Small intestine (tissue), 7 donors: Measurements from ENCODE around the gene NR4A3. TPM values are rescaled to one million over a fixed set of nuclear protein-coding genes. Genes with fewer than 3 reads are reported as not detected.

ENCODE experiments used
- DNase-seq, 2 donors: peaks; one replicate each; pipeline versions ENCODE4 v3.0.0 to v3.0.0-alpha.2; 2013
- FAIRE-seq: peaks from 2 replicates; lab custom pipeline; 2012; peaks lifted over from hg19 to GRCh38; lab: Jason Lieb, UNC
- H3K27ac ChIP-seq, 3 donors: one replicate each; pipeline ENCODE4 v1.5.1; 2013; ENCODE audit warnings: low read length in 2 of 3, mild to moderate bottlenecking in 2 of 3, control low read depth in 1 of 3, inconsistent platforms in 1 of 3, low read depth in 1 of 3, moderate library complexity in 1 of 3
- H3K27me3 ChIP-seq, 3 donors: one replicate each; pipeline ENCODE4 v1.6.1; 2013; ENCODE audit warnings: low read length in 3 of 3, inconsistent platforms in 1 of 3; ENCODE audit not compliant: control insufficient read depth in 3 of 3, insufficient read depth in 3 of 3
- H3K36me3 ChIP-seq, 3 donors: one replicate each; pipeline ENCODE4 v1.6.1; 2013; ENCODE audit warnings: low read length in 3 of 3, inconsistent platforms in 1 of 3, low read depth in 1 of 3, mild to moderate bottlenecking in 1 of 3, moderate library complexity in 1 of 3; ENCODE audit not compliant: control insufficient read depth in 3 of 3, insufficient read depth in 2 of 3
- H3K4me1 ChIP-seq, 3 donors: one replicate each; pipeline ENCODE4 v1.6.1; 2013; ENCODE audit warnings: low read length in 2 of 3, inconsistent platforms in 1 of 3, low read depth in 1 of 3, mild to moderate bottlenecking in 1 of 3, moderate library complexity in 1 of 3; ENCODE audit not compliant: control insufficient read depth in 3 of 3, insufficient read depth in 2 of 3
- H3K4me3 ChIP-seq, 3 donors: one replicate each; pipeline ENCODE4 v1.5.1; 2013; ENCODE audit warnings: low read length in 3 of 3, control low read depth in 1 of 3, inconsistent platforms in 1 of 3, low read depth in 1 of 3, mild to moderate bottlenecking in 1 of 3, moderate library complexity in 1 of 3
- H3K9me3 ChIP-seq, 2 donors: one replicate each; pipeline ENCODE4 v1.6.1; 2013; ENCODE audit warnings: low read depth in 1 of 2, low read length in 1 of 2; ENCODE audit not compliant: control insufficient read depth in 2 of 2, insufficient read depth in 1 of 2
- WGBS, 3 donors: extraction: QIAGEN DNeasy Blood & Tissue Kit; methylation state at CpG; one replicate each; pipeline ENCODE4 v1.1.7; 2013; 5-methylcytosine and 5-hydroxymethylcytosine counted together
- polyA plus RNA-seq, 4 donors: library from polyadenylated mRNA; stranded (reverse) in 3 of 4; unstranded in 1 of 4; fragments of 200-250 nt in 3 of 4; fragments of 120-200 nt in 1 of 4; gene quantifications; one replicate each; pipeline versions ENCODE4 v1.2.1 to v1.2.3, GENCODE V29; 2013
- donor health status: healthy with polysubstance abuse.
- donor health status: control.
- donor health status: control.
- donor health status: Bipolar disorder and iron deficiency.
- donor health status: healthy.

Gene NR4A3
- polyA plus RNA-seq, 4 donors: 0.28 to 1.0 (median 0.81) TPM; not detected in 1

- DNase-seq (no peak), FAIRE-seq (no peak)
These were observed 46.3 kb downstream of the NR4A3 start for GRCh38 chr9:99867968-99868367.

GRCh38 chr9:99868845-99869244 lies 47.2 kb downstream of the NR4A3 start:
- H3K9me3 ChIP-seq: no peaks in the 10 kb centered on the region
- FAIRE-seq (no peak), DNase-seq (no peak)
- H3K4me3 ChIP-seq: no peak overlapping the region
- 83 to 98% (median 86%) methylated on average over 2 of the region's 2 CpGs for WGBS, 3 donors
- H3K4me1 ChIP-seq: no peaks in the 10 kb centered on the region
- H3K27me3 ChIP-seq: no peaks in the 10 kb centered on the region
- H3K36me3 ChIP-seq: no peaks in the 10 kb centered on the region
- H3K27ac ChIP-seq: no peak overlapping the region

More at GRCh38 chr9:99867968-99868367, 46.3 kb downstream of the NR4A3 start:
- Histone ChIP-seq H3K4me3 (no peak overlapping the region), H3K36me3 (no peaks in the 10 kb centered on the region), H3K4me1 (no peaks in the 10 kb centered on the region), H3K9me3 (no peaks in the 10 kb centered on the region), H3K27ac (no peak overlapping the region), H3K27me3 (peaks cover 0 to 3% (median 0%) of the 10 kb centered on the region in 3 donors)

GRCh38 chr9:99870126-99870525 lies 48.4 kb downstream of the NR4A3 start:
- no peaks in the 10 kb centered on the region for H3K9me3 ChIP-seq
- no peak for DNase-seq
- no peak for FAIRE-seq
- no peaks in the 10 kb centered on the region for H3K36me3 ChIP-seq
- WGBS, 3 donors: 83 to 88% (median 84%) methylated on average over 5 of the region's 5 CpGs
- H3K4me3 ChIP-seq: no peak overlapping the region
- H3K27ac ChIP-seq: no peak overlapping the region
- H3K4me1 ChIP-seq: no peaks in the 10 kb centered on the region
- no peaks in the 10 kb centered on the region for H3K27me3 ChIP-seq

GRCh38 chr9:99873531-99873930 lies 51.8 kb downstream of the NR4A3 start:
- 89 to 93% (median 91%) methylated on average over 3 of the region's 3 CpGs for WGBS, 3 donors
- Histone ChIP-seq H3K4me3 (no peak overlapping the region), H3K9me3 (no peaks in the 10 kb centered on the region), H3K36me3 (no peaks in the 10 kb centered on the region), H3K27ac (no peak overlapping the region), H3K4me1 (no peaks in the 10 kb centered on the region), H3K27me3 (no peaks in the 10 kb centered on the region)
- FAIRE-seq (no peak), DNase-seq (no peak)

GRCh38 chr9:99873943-99874584 lies 52.4 kb downstream of the NR4A3 start:
- WGBS, 3 donors: 77 to 81% (median 80%) methylated on average over 4 of the region's 4 CpGs
- FAIRE-seq (no peak), DNase-seq (no peak)
- no peaks in the 10 kb centered on the region for H3K9me3 ChIP-seq
- H3K4me1 ChIP-seq: no peaks in the 10 kb centered on the region
- H3K4me3 ChIP-seq: no peak overlapping the region
- H3K36me3 ChIP-seq: no peaks in the 10 kb centered on the region
- no peak overlapping the region for H3K27ac ChIP-seq
- no peaks in the 10 kb centered on the region for H3K27me3 ChIP-seq

GRCh38 chr9:99876190-99876589 lies 54.5 kb downstream of the NR4A3 start:
- no peak for DNase-seq
- H3K27me3 ChIP-seq: no peaks in the 10 kb centered on the region
- no peak for FAIRE-seq
- WGBS, 3 donors: 84 to 90% (median 87%) methylated on average over 2 of the region's 2 CpGs
- H3K27ac ChIP-seq: no peak overlapping the region
- H3K4me3 ChIP-seq: no peak overlapping the region
- no peaks in the 10 kb centered on the region for H3K36me3 ChIP-seq
- H3K4me1 ChIP-seq: no peaks in the 10 kb centered on the region
- no peaks in the 10 kb centered on the region for H3K9me3 ChIP-seq

GRCh38 chr9:99878651-99879050 lies 57.0 kb downstream of the NR4A3 start:
- H3K36me3 ChIP-seq: no peaks in the 10 kb centered on the region
- no peaks in the 10 kb centered on the region for H3K9me3 ChIP-seq
- FAIRE-seq: no peak
- H3K4me1 ChIP-seq: no peaks in the 10 kb centered on the region
- H3K27ac ChIP-seq: no peak overlapping the region
- WGBS, 3 donors: 74 to 83% (median 74%) methylated on average over 2 of the region's 2 CpGs
- no peak overlapping the region for H3K4me3 ChIP-seq
- no peaks in the 10 kb centered on the region for H3K27me3 ChIP-seq
- no peak for DNase-seq

- Histone ChIP-seq H3K36me3 (no peaks in the 10 kb centered on the region), H3K4me1 (no peaks in the 10 kb centered on the region), H3K27ac (no peak overlapping the region), H3K9me3 (no peaks in the 10 kb centered on the region), H3K27me3 (no peaks in the 10 kb centered on the region), H3K4me3 (no peak overlapping the region)
- no peak for DNase-seq
- FAIRE-seq: no peak
These were observed 60.1 kb downstream of the NR4A3 start for GRCh38 chr9:99881769-99882168.

- H3K36me3 ChIP-seq: no peaks in the 10 kb centered on the region
- 53 to 75% (median 73%) methylated on average over 1 of the region's 1 CpG for WGBS, 3 donors
- H3K4me1 ChIP-seq: no peaks in the 10 kb centered on the region
- no peak overlapping the region for H3K4me3 ChIP-seq
- H3K27me3 ChIP-seq: no peaks in the 10 kb centered on the region
- DNase-seq (no peak), FAIRE-seq (no peak)
- no peak overlapping the region for H3K27ac ChIP-seq
- no peaks in the 10 kb centered on the region for H3K9me3 ChIP-seq
These were observed 64.1 kb downstream of the NR4A3 start for GRCh38 chr9:99885747-99886146.
